ENCODE results near the gene SNCG. TPM values are rescaled to one million over a fixed set of nuclear protein-coding genes. Genes with fewer than 3 reads are reported as not detected.
"Not testable (repeated sequence)": the region's sequence is repeated elsewhere in the genome, so short reads cannot be mapped to it uniquely, and the experiment has no call there.

The SNCG gene
- 3.2 and 5.5 TPM in 2 replicates for total RNA-seq (2014; rRNA removed; shearing (Covaris generic))

- no peak for DNase-seq (ENCODE audit: low read depth)
Observed at GRCh38 chr10:86958116-86958900, at the start of gene SNCG. Gene SNCG (plus strand): TSS chr10:86958599. CDS start chr10:86958698, 99 bp downstream.

GRCh38 chr10:86914734-86915133 is 43.7 kb upstream of the SNCG start:
- DNase-seq (ENCODE audit: low read depth) = no peak

- DNase-seq (ENCODE audit: low read depth) = peak; percentile 54
Observed at GRCh38 chr10:86918022-86918471, 40.4 kb upstream of the SNCG start.

GRCh38 chr10:86922553-86922961 is 35.8 kb upstream of the SNCG start:
- DNase-seq (ENCODE audit: low read depth) = no peak

- no peak for DNase-seq (ENCODE audit: low read depth)
Observed at GRCh38 chr10:86929468-86930380, 28.7 kb upstream of the SNCG start.

GRCh38 chr10:86931872-86932271 is 26.5 kb upstream of the SNCG start:
- DNase-seq (ENCODE audit: low read depth) = no peak

GRCh38 chr10:86932674-86933073 is 25.7 kb upstream of the SNCG start:
- DNase-seq (ENCODE audit: low read depth) = no peak

- not testable (repeated sequence) for DNase-seq (ENCODE audit: low read depth)
Observed at GRCh38 chr10:86934162-86934711, 24.2 kb upstream of the SNCG start.

- peak; percentile 64 for DNase-seq (ENCODE audit: low read depth)
Observed at GRCh38 chr10:86936661-86937501, 21.5 kb upstream of the SNCG start.

GRCh38 chr10:86937502-86938154 is 20.8 kb upstream of the SNCG start:
- DNase-seq (ENCODE audit: low read depth) = no peak

- no peak for DNase-seq (ENCODE audit: low read depth)
Observed at GRCh38 chr10:86938260-86938659, 20.1 kb upstream of the SNCG start.

- not testable (repeated sequence) for DNase-seq (ENCODE audit: low read depth)
Observed at GRCh38 chr10:86940076-86940475, 18.3 kb upstream of the SNCG start.

- DNase-seq (ENCODE audit: low read depth) = no peak
Observed at GRCh38 chr10:86940677-86941076, 17.7 kb upstream of the SNCG start.

GRCh38 chr10:86941426-86941825 is 17.0 kb upstream of the SNCG start:
- DNase-seq (ENCODE audit: low read depth) = no peak

- no peak for DNase-seq (ENCODE audit: low read depth)
Observed at GRCh38 chr10:86941991-86942421, 16.4 kb upstream of the SNCG start.

GRCh38 chr10:86942441-86943315 is 15.7 kb upstream of the SNCG start:
- DNase-seq (ENCODE audit: low read depth) = no peak

- no peak for DNase-seq (ENCODE audit: low read depth)
Observed at GRCh38 chr10:86943316-86944030, 14.9 kb upstream of the SNCG start.

GRCh38 chr10:86944031-86944419 is 14.4 kb upstream of the SNCG start:
- DNase-seq (ENCODE audit: low read depth) = no peak

- peak; percentile 32 for DNase-seq (ENCODE audit: low read depth)
Observed at GRCh38 chr10:86944471-86944870, 13.9 kb upstream of the SNCG start.
